A549 (cell line): ENCODE measurements around the gene LRP1. TPM values are rescaled to one million over a fixed set of nuclear protein-coding genes. Genes with fewer than 3 reads are reported as not detected.

ENCODE experiments used
- ATAC-seq, 2 experiments: fragments of 200-7000 bp in 1 of 2; fragments of >200 bp in 1 of 2; cut with Nextera tagmentation in 1 of 2; cut with Tn5 transposase in 1 of 2; 3 replicates each; pipeline versions ENCODE4 v1.8.0 to v1.9.1; 2018 to 2020; ENCODE audit warnings: mild to moderate bottlenecking in 1 of 2, moderate library complexity in 1 of 2
- CTCF ChIA-PET: fragments of 300-600 bp; sonication (Branson Sonifier 250); formaldehyde crosslinking; extraction: SDS; loops from one replicate; lab custom pipeline; 2021; ENCODE audit warnings: antibody characterized with exemption, inconsistent platforms; lab: Yijun Ruan, JAX
- POLR2A ChIA-PET: fragments of 350-600 bp; formaldehyde crosslinking; extraction: SDS; loops from one replicate; lab custom pipeline; 2021; ENCODE audit warnings: antibody characterized with exemption, inconsistent platforms; lab: Yijun Ruan, JAX
- DNase-seq, 2 experiments: peaks; one replicate each; pipeline versions ENCODE4 v3.0.0 to v3.0.0-alpha.2; 2011 to 2016; ENCODE audit warnings: low read depth in 1 of 2, low spot score in 1 of 2
- FAIRE-seq: peaks from 2 replicates; lab custom pipeline; 2011; peaks lifted over from hg19 to GRCh38; lab: Jason Lieb, UNC
- H3K27ac ChIP-seq, 2 experiments: fragments of >200 bp; sonication (Bioruptor Twin); formaldehyde crosslinking; 3 replicates each; pipeline ENCODE4 v1.5.1; 2016 to 2017
- H3K4me1 ChIP-seq: fragments of >200 bp; sonication (Bioruptor Twin); formaldehyde crosslinking; 3 replicates; pipeline ENCODE4 v1.6.1; 2016
- H3K4me2 ChIP-seq: fragments of >200 bp; sonication (Bioruptor Twin); formaldehyde crosslinking; 3 replicates; pipeline ENCODE4 v1.6.1; 2016
- H3K4me3 ChIP-seq: fragments of >200 bp; sonication (Bioruptor Twin); formaldehyde crosslinking; 3 replicates; pipeline ENCODE4 v1.5.1; 2016
- H3K9me3 ChIP-seq: fragments of >200 bp; sonication (Bioruptor Twin); formaldehyde crosslinking; 3 replicates; pipeline ENCODE4 v1.6.1; 2016
- CEBPB ChIP-seq, 2 experiments: fragments of >200 bp in 1 of 2; sonication (Bioruptor Twin) in 1 of 2; formaldehyde crosslinking in 1 of 2; IDR thresholded peaks; 2 replicates each; pipeline ENCODE4 v1.6.1; 2012 to 2016
- CHD4 ChIP-seq: fragments of 200-600 bp; sonication (generic); IDR thresholded peaks from 2 replicates; pipeline ENCODE4 v1.6.1; 2016; ENCODE audit warnings: antibody characterized with exemption, mild to moderate bottlenecking, borderline replicate concordance
- EP300 ChIP-seq, 2 experiments: fragments of >200 bp; sonication (Bioruptor Twin); formaldehyde crosslinking; IDR thresholded peaks; 2 replicates in 1 of 2; 3 replicates in 1 of 2; pipeline ENCODE4 v1.6.1; 2016 to 2017
- FOSL2 ChIP-seq, 2 experiments: fragments of 450-650 bp in 1 of 2; fragments of >200 bp in 1 of 2; sonication (Bioruptor Twin) in 1 of 2; formaldehyde crosslinking; IDR thresholded peaks; 2 replicates each; pipeline versions ENCODE4 v1.5.0 to v1.6.1; 2016 to 2020; ENCODE audit warnings: mild to moderate bottlenecking in 1 of 2, moderate library complexity in 1 of 2
- HDAC2 ChIP-seq: fragments of 200-600 bp; sonication (generic); IDR thresholded peaks from 2 replicates; pipeline ENCODE4 v1.6.1; 2016
- HOXA7 ChIP-seq: fragments of 250-450 bp; sonication (Bioruptor Pico); IDR thresholded peaks from 2 replicates; pipeline ENCODE4 v1.5.0; 2020; ENCODE audit warnings: mild to moderate bottlenecking, moderate library complexity
- HOXB13 ChIP-seq: fragments of 250-450 bp; sonication (Bioruptor Pico); IDR thresholded peaks from 2 replicates; pipeline ENCODE4 v1.5.0; 2020; ENCODE audit warnings: low read depth, mild to moderate bottlenecking, moderate library complexity
- HOXB5 ChIP-seq: fragments of 250-450 bp; sonication (Bioruptor Pico); IDR thresholded peaks from 2 replicates; pipeline ENCODE4 v1.5.0; 2020; ENCODE audit warnings: mild to moderate bottlenecking, moderate library complexity
- JUNB ChIP-seq: fragments of >200 bp; sonication (Bioruptor Twin); formaldehyde crosslinking; IDR thresholded peaks from 2 replicates; pipeline ENCODE4 v1.6.1; 2016
- KDM1A ChIP-seq: fragments of 200-600 bp; sonication (generic); IDR thresholded peaks from 2 replicates; pipeline ENCODE4 v1.6.1; 2016; ENCODE audit warnings: low read depth, mild to moderate bottlenecking
- MAFK ChIP-seq: fragments of 450-650 bp; IDR thresholded peaks from 2 replicates; pipeline ENCODE4 v1.6.1; 2014; ENCODE audit not compliant: partially characterized antibody
- MAZ ChIP-seq: fragments of 150-350 bp; IDR thresholded peaks from 2 replicates; pipeline ENCODE4 v1.6.1; 2014; ENCODE audit warnings: antibody characterized with exemption, low read depth, low read length, borderline replicate concordance
- MYC ChIP-seq: IDR thresholded peaks from 2 replicates; pipeline ENCODE4 v1.6.1; 2012; ENCODE audit warnings: mild to moderate bottlenecking, inconsistent platforms, low read length, improper control_type of control experiment, borderline replicate concordance
- NPAS2 ChIP-seq: fragments of 250-450 bp; sonication (Bioruptor Pico); IDR thresholded peaks from 2 replicates; pipeline ENCODE4 v1.8.0; 2022; ENCODE audit warnings: mild to moderate bottlenecking, moderate library complexity, borderline replicate concordance
- NR3C1 ChIP-seq: fragments of >200 bp; sonication (Bioruptor Twin); formaldehyde crosslinking; IDR thresholded peaks from 3 replicates; pipeline ENCODE4 v1.6.1; 2017
- PHF8 ChIP-seq: fragments of 200-600 bp; sonication (generic); IDR thresholded peaks from 2 replicates; pipeline ENCODE4 v1.6.1; 2016; ENCODE audit warnings: low read depth, mild to moderate bottlenecking, antibody characterized with exemption, moderate library complexity, borderline replicate concordance
- POLR2AphosphoS2 ChIP-seq: conservative IDR thresholded peaks from 2 replicates; pipeline ENCODE4 v1.6.1; 2012; ENCODE audit warnings: low read length, improper control_type of control experiment, inconsistent platforms
- RAD21 ChIP-seq, 2 experiments: fragments of >200 bp in 1 of 2; sonication (Bioruptor Twin) in 1 of 2; formaldehyde crosslinking in 1 of 2; IDR thresholded peaks in 1 of 2; conservative IDR thresholded peaks in 1 of 2; 2 replicates in 1 of 2; 3 replicates in 1 of 2; pipeline ENCODE4 v1.6.1; 2012 to 2018; ENCODE audit warnings: inconsistent platforms in 1 of 2
- RARB ChIP-seq: fragments of 250-450 bp; sonication (Bioruptor Pico); IDR thresholded peaks from 2 replicates; pipeline ENCODE4 v1.8.0; 2021; ENCODE audit warnings: mild to moderate bottlenecking, moderate library complexity
- RCOR1 ChIP-seq: fragments of 150-350 bp; IDR thresholded peaks from 2 replicates; pipeline ENCODE4 v1.6.1; 2014; ENCODE audit warnings: antibody characterized with exemption, low read length, low read depth
- RFX5 ChIP-seq: fragments of 450-650 bp; IDR thresholded peaks from 2 replicates; pipeline ENCODE4 v1.7.1; 2014; ENCODE audit warnings: antibody characterized with exemption, mild to moderate bottlenecking, moderate library complexity
- SMC3 ChIP-seq: fragments of >200 bp; sonication (Bioruptor Twin); formaldehyde crosslinking; IDR thresholded peaks from 3 replicates; pipeline ENCODE4 v1.6.1; 2018; ENCODE audit warnings: inconsistent platforms
- SREBF2 ChIP-seq: fragments of 450-650 bp; IDR thresholded peaks from 2 replicates; pipeline ENCODE4 v1.6.1; 2014; ENCODE audit warnings: mild to moderate bottlenecking, moderate library complexity
- TP53 ChIP-seq: fragments of 250-450 bp; sonication (Bioruptor Pico); IDR thresholded peaks from 2 replicates; pipeline ENCODE4 v1.5.0; 2021; ENCODE audit warnings: mild to moderate bottlenecking, moderate library complexity
- ZC3H11A ChIP-seq: fragments of 450-650 bp; IDR thresholded peaks from 2 replicates; pipeline ENCODE4 v1.6.1; 2014; ENCODE audit warnings: antibody characterized with exemption, mild to moderate bottlenecking
- ZFP36 ChIP-seq: fragments of 450-650 bp; IDR thresholded peaks from 2 replicates; pipeline ENCODE4 v1.6.1; 2014; ENCODE audit warnings: borderline replicate concordance; ENCODE audit not compliant: partially characterized antibody
- ZSCAN20 ChIP-seq: fragments of 250-450 bp; sonication (Bioruptor Pico); IDR thresholded peaks from 2 replicates; pipeline ENCODE4 v1.8.0; 2022; ENCODE audit warnings: mild to moderate bottlenecking, moderate library complexity
- WGBS: methylation state at CpG from one replicate; pipeline ENCODE4 v1.1.6; 2017; ENCODE audit errors: missing lambda C conversion rate; 5-methylcytosine and 5-hydroxymethylcytosine counted together
- polyA plus RNA-seq, 4 experiments: library from polyadenylated mRNA; depleted of rRNA in 3 of 4; stranded (reverse); fragments of >200 nt; fragmentation: RNase III in 1 of 4; extraction: RNeasy Plus Mini Kit Qiagen cat#74134 plus additional on column Dnase treatment in 1 of 4; gene quantifications; 2 replicates in 3 of 4; 3 replicates in 1 of 4; pipeline ENCODE4 v1.2.3, GENCODE V29; 2011 to 2017

The LRP1 gene
- polyA plus RNA-seq, 2 of the 4 experiments (the other 2 are of a cell fraction), result 5.6 to 9.4 TPM

DNA sequence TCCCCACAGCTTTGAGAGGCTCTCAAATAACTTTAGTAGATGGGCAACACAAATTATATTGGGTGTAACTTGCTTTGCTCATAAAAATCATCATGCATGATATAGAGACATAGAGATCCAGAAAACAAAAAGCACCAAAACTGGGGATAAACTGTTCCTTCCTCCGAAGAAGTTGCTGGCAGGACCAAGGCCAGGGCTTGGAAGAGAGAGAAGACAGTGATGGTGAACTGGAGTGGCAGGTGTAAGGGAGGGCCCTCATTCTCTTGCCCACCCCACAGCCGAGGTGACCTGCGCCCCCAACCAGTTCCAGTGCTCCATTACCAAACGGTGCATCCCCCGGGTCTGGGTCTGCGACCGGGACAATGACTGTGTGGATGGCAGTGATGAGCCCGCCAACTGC is 72.9 kb downstream of the LRP1 start:
- no peak for TF ChIP-seq HDAC2
- no peak for TF ChIP-seq POLR2AphosphoS2
- no peak for TF ChIP-seq EP300 (IDR thresholded peaks at IDR 0.05)
- TF ChIP-seq SREBF2, result no peak
- no peak for TF ChIP-seq CHD4
- TF ChIP-seq MAZ, result no peak
- no peak for TF ChIP-seq NPAS2 (CRISPR knock-in tag)
- TF ChIP-seq TP53, result no peak
- TF ChIP-seq ZFP36, result no peak
- TF ChIP-seq RCOR1, result no peak
- TF ChIP-seq JUNB, result no peak
- no peak for TF ChIP-seq NR3C1
- no peak for TF ChIP-seq HOXB5
- TF ChIP-seq FOSL2 (IDR thresholded peaks at IDR 0.05), result no peak
- no peak for TF ChIP-seq FOSL2 (CRISPR knock-in tag; IDR thresholded peaks at IDR 0.05)
- no peak for TF ChIP-seq MYC
- no peak for TF ChIP-seq HOXA7 (CRISPR knock-in tag)
- Histone ChIP-seq H3K4me1 (no peaks in the 10 kb centered on the region), H3K4me2 (no peak overlapping the region), H3K9me3 (no peaks in the 10 kb centered on the region), H3K27ac (no peak overlapping the region), H3K4me3 (no peak overlapping the region)
- ATAC-seq (no peak), FAIRE-seq (no peak), DNase-seq (no peak)
- POLR2A ChIA-PET, result no interaction called here
- WGBS, result 77% methylated on average over 8 of the region's 8 CpGs
- CTCF ChIA-PET, result interaction anchor here (0.9 to 2.8 kb wide), 3 partner anchors 12 to 72 kb away, joined by 4 to 17 read pairs (median 4); partner anchors contain the start of gene LRP1

DNA sequence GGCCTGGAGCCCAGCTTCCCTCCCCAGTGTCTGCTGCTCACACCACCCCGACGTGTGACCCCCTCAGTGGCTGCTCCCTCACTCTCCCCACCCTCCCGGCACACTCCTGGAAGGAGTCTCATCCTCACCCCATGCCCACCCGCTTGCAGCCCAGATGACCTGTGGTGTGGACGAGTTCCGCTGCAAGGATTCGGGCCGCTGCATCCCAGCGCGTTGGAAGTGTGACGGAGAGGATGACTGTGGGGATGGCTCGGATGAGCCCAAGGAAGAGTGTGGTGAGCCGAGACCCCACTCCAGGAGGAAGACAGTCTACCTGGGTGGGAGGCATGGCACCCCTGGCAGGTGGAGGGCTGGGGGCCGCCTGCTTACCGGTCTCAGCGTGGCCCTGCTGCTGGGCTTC is 73.3 kb downstream of the LRP1 start:
- Histone ChIP-seq H3K4me2 (no peak overlapping the region), H3K27ac (no peak overlapping the region), H3K9me3 (no peaks in the 10 kb centered on the region), H3K4me3 (no peak overlapping the region), H3K4me1 (no peaks in the 10 kb centered on the region)
- TF ChIP-seq KDM1A, result no peak
- no peak for TF ChIP-seq HDAC2
- TF ChIP-seq ZSCAN20, result no peak
- TF ChIP-seq SREBF2, result no peak
- no peak for TF ChIP-seq HOXB13 (CRISPR knock-in tag)
- TF ChIP-seq MAFK, result no peak
- TF ChIP-seq ZFP36, result no peak
- TF ChIP-seq ZC3H11A, result no peak
- TF ChIP-seq RAD21 (conservative IDR thresholded peaks at IDR 0.05 in 1 of 2, IDR thresholded peaks at IDR 0.05 in 1 of 2), result no peak
- TF ChIP-seq RARB (CRISPR knock-in tag), result no peak
- no peak for FAIRE-seq
- POLR2A ChIA-PET, result no interaction called here
- WGBS, result 83% methylated on average over 16 of the region's 16 CpGs
- no peak for DNase-seq
- no peak for ATAC-seq
- CTCF ChIA-PET, result interaction anchor here (0.9 to 2.8 kb wide), 4 partner anchors 12 to 42 kb away, joined by 3 to 17 read pairs (median 4); no protein-coding TSS in a partner anchor

DNA sequence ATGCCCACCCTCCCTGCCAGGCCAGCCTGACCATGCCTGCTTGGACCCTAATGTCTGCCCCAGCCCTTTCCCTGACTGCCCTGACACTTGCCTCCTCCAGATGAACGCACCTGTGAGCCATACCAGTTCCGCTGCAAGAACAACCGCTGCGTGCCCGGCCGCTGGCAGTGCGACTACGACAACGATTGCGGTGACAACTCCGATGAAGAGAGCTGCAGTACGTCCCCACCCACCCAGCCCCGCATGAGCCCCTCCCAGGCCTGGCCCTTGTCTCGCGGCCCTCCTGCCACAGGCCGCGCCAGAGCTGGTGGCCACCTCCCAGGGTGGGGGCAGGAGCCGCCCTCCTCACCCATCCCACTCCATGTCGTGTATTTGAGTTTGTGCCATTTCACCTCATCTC is 74.0 kb downstream of the LRP1 start:
- CTCF ChIA-PET, result interaction anchor here (0.9 to 2.8 kb wide), 5 partner anchors 11 to 90 kb away, joined by 3 to 17 read pairs (median 4); partner anchors contain the start of gene STAT6
- FAIRE-seq, result no peak
- Histone ChIP-seq H3K27ac (no peak overlapping the region), H3K4me3 (no peak overlapping the region), H3K4me2 (no peak overlapping the region), H3K4me1 (no peaks in the 10 kb centered on the region), H3K9me3 (no peaks in the 10 kb centered on the region)
- POLR2A ChIA-PET, result no interaction called here
- no peak for ATAC-seq
- no peak for DNase-seq
- WGBS, result 90% methylated on average over 12 of the region's 19 CpGs
- no peak for TF ChIP-seq HDAC2
- no peak for TF ChIP-seq NPAS2 (CRISPR knock-in tag)
- no peak for TF ChIP-seq ZFP36
- TF ChIP-seq RCOR1, result no peak
- no peak for TF ChIP-seq CEBPB (IDR thresholded peaks at IDR 0.05)
- TF ChIP-seq SMC3, result no peak
- no peak for TF ChIP-seq PHF8
- TF ChIP-seq RFX5, result no peak
- no peak for TF ChIP-seq POLR2AphosphoS2
- TF ChIP-seq TP53, result no peak
